H9 (cell line): Measurements from ENCODE around the gene TACC2. TPM values are rescaled to one million over a fixed set of nuclear protein-coding genes. Genes with fewer than 3 reads are reported as not detected.

ENCODE experiments used
- DNase-seq: peaks from one replicate; pipeline ENCODE4 v3.0.0-alpha.2; 2017
- H2AFZ ChIP-seq: one replicate; pipeline ENCODE4 v1.6.1; 2013; ENCODE audit warnings: mild to moderate bottlenecking, low read length, control low read depth, moderate library complexity
- H2AK5ac ChIP-seq: 2 replicates; pipeline ENCODE4 v1.6.1; 2013; ENCODE audit warnings: low read length, control low read depth, mixed read lengths; ENCODE audit not compliant: insufficient read length
- H2BK120ac ChIP-seq: one replicate; pipeline ENCODE4 v1.6.1; 2013; ENCODE audit warnings: low read depth, mild to moderate bottlenecking, low read length, control low read depth, inconsistent platforms; ENCODE audit not compliant: poor library complexity, severe bottlenecking
- H2BK12ac ChIP-seq: 2 replicates; pipeline ENCODE4 v1.6.1; 2013; ENCODE audit warnings: low read length, control low read depth, mixed read lengths, low read depth; ENCODE audit not compliant: insufficient read length
- H2BK15ac ChIP-seq: 2 replicates; pipeline ENCODE4 v1.6.1; 2013; ENCODE audit warnings: low read depth, low read length, control low read depth
- H2BK20ac ChIP-seq: one replicate; pipeline ENCODE4 v1.6.1; 2013; ENCODE audit warnings: low read depth, mild to moderate bottlenecking, low read length, control low read depth, inconsistent platforms; ENCODE audit not compliant: poor library complexity, severe bottlenecking
- H2BK5ac ChIP-seq: 2 replicates; pipeline ENCODE4 v1.6.1; 2013; ENCODE audit warnings: low read length, control low read depth, mixed read lengths; ENCODE audit not compliant: insufficient read length
- H3K14ac ChIP-seq: 2 replicates; pipeline ENCODE4 v1.6.1; 2013; ENCODE audit warnings: low read length, control low read depth; ENCODE audit not compliant: insufficient read depth
- H3K18ac ChIP-seq: 2 replicates; pipeline ENCODE4 v1.6.1; 2013; ENCODE audit warnings: low read depth, mild to moderate bottlenecking, mixed read lengths, low read length, control low read depth; ENCODE audit not compliant: insufficient read length
- H3K23ac ChIP-seq: 2 replicates; pipeline ENCODE4 v1.6.1; 2013; ENCODE audit warnings: low read length, control low read depth, mixed read lengths, low read depth; ENCODE audit not compliant: insufficient read length
- H3K23me2 ChIP-seq: 2 replicates; pipeline ENCODE4 v1.6.1; 2013; ENCODE audit warnings: low read depth, mild to moderate bottlenecking, mixed read lengths, low read length, control low read depth; ENCODE audit not compliant: insufficient read length, poor library complexity, severe bottlenecking
- H3K27ac ChIP-seq: 2 replicates; pipeline ENCODE4 v1.5.1; 2013; ENCODE audit warnings: low read length, control low read depth, mixed read lengths, low read depth; ENCODE audit not compliant: insufficient read length
- H3K27me3 ChIP-seq: 2 replicates; pipeline ENCODE4 v1.6.1; 2013; ENCODE audit warnings: low read length, control low read depth, inconsistent platforms; ENCODE audit not compliant: insufficient read depth
- H3K4ac ChIP-seq: 2 replicates; pipeline ENCODE4 v1.6.1; 2013; ENCODE audit warnings: low read depth, mild to moderate bottlenecking, control low read depth, inconsistent platforms, low read length, moderate library complexity
- H3K4me1 ChIP-seq: 2 replicates; pipeline ENCODE4 v1.6.1; 2013; ENCODE audit warnings: low read length, control low read depth, inconsistent platforms; ENCODE audit not compliant: insufficient read depth
- H3K4me2 ChIP-seq: 2 replicates; pipeline ENCODE4 v1.6.1; 2013; ENCODE audit warnings: low read length, control low read depth, mixed read lengths; ENCODE audit not compliant: insufficient read length, insufficient read depth
- H3K56ac ChIP-seq: 2 replicates; pipeline ENCODE4 v1.6.1; 2013; ENCODE audit warnings: low read depth, mild to moderate bottlenecking, mixed read lengths, low read length, control low read depth; ENCODE audit not compliant: insufficient read length
- H3K79me1 ChIP-seq: 2 replicates; pipeline ENCODE4 v1.6.1; 2013; ENCODE audit warnings: low read depth, mild to moderate bottlenecking, moderate library complexity, low read length, control low read depth, inconsistent platforms; ENCODE audit not compliant: insufficient read depth, poor library complexity, severe bottlenecking
- H3K79me2 ChIP-seq: 2 replicates; pipeline ENCODE4 v1.6.1; 2013; ENCODE audit warnings: low read length, control low read depth, inconsistent platforms; ENCODE audit not compliant: insufficient read depth
- H3K9ac ChIP-seq: 2 replicates; pipeline ENCODE4 v1.6.1; 2013; ENCODE audit warnings: low read length, control low read depth, mixed read lengths; ENCODE audit not compliant: insufficient read length; ENCODE audit errors: extremely low read depth
- H3K9me3 ChIP-seq: one replicate; pipeline ENCODE4 v1.6.1; 2013; ENCODE audit warnings: low read depth, low read length, inconsistent platforms; ENCODE audit not compliant: control insufficient read depth
- H3T11ph ChIP-seq: one replicate; pipeline ENCODE4 v1.6.1; 2013; ENCODE audit warnings: mild to moderate bottlenecking, low read length, control low read depth, inconsistent platforms
- H4K20me1 ChIP-seq: one replicate; pipeline ENCODE4 v1.6.1; 2013; ENCODE audit not compliant: control insufficient read depth, insufficient read length, insufficient read depth
- H4K5ac ChIP-seq: 2 replicates; pipeline ENCODE4 v1.6.1; 2013; ENCODE audit warnings: low read depth, mild to moderate bottlenecking, mixed read lengths, low read length, control low read depth; ENCODE audit not compliant: insufficient read length
- H4K8ac ChIP-seq: replicated peaks from 2 replicates; pipeline ENCODE4 v1.6.1; 2013; ENCODE audit warnings: low read length, control low read depth, mixed read lengths, low read depth; ENCODE audit not compliant: insufficient read length
- H4K91ac ChIP-seq: 2 replicates; pipeline ENCODE4 v1.6.1; 2013; ENCODE audit warnings: low read depth, mild to moderate bottlenecking, moderate library complexity, mixed read lengths, low read length, control low read depth; ENCODE audit not compliant: insufficient read length
- H3K27ac Mint-ChIP-seq, 3 experiments: 2 replicates in 2 of 3; 3 replicates in 1 of 3; pipeline ENCODE4 v1.8.0; 2020 to 2021; ENCODE audit warnings: mixed read lengths in 3 of 3, mild to moderate bottlenecking in 1 of 3, moderate library complexity in 1 of 3
- H3K27me3 Mint-ChIP-seq: 2 replicates; pipeline ENCODE4 v1.8.0; 2021; ENCODE audit warnings: low read depth, mild to moderate bottlenecking, moderate library complexity, mixed read lengths
- H3K36me3 Mint-ChIP-seq, 3 experiments: 2 replicates in 2 of 3; 3 replicates in 1 of 3; pipeline ENCODE4 v1.8.0; 2020 to 2021; ENCODE audit warnings: low read depth in 3 of 3, mixed read lengths in 3 of 3; ENCODE audit not compliant: insufficient read depth in 1 of 3
- H3K4me1 Mint-ChIP-seq, 2 experiments: 2 replicates each; pipeline ENCODE4 v1.8.0; 2020; ENCODE audit warnings: mixed read lengths in 2 of 2
- H3K4me3 Mint-ChIP-seq, 2 experiments: 2 replicates in 1 of 2; 3 replicates in 1 of 2; pipeline ENCODE4 v1.8.0; 2020 to 2021; ENCODE audit warnings: mild to moderate bottlenecking in 2 of 2, mixed read lengths in 2 of 2, moderate library complexity in 1 of 2
- H3K9me3 Mint-ChIP-seq, 2 experiments: 2 replicates in 1 of 2; 3 replicates in 1 of 2; pipeline ENCODE4 v1.8.0; 2020; ENCODE audit warnings: mild to moderate bottlenecking in 2 of 2, mixed read lengths in 2 of 2, moderate library complexity in 1 of 2
- WGBS: extraction: QIAGEN DNeasy Blood & Tissue Kit; methylation state at CpG from one replicate; pipeline ENCODE4 v1.1.7; 2013; ENCODE audit warnings: missing lambda C conversion rate, low lambda C conversion rate, mixed read lengths; ENCODE audit not compliant: insufficient read length; ENCODE audit errors: extremely low coverage; 5-methylcytosine and 5-hydroxymethylcytosine counted together
- total RNA-seq: library from RNA; stranded (reverse); gene quantifications from 2 replicates; pipeline ENCODE4 v1.2.1, GENCODE V29; 2021
- TF ChIP-seq, protein P1 (sequence below): fragments of 200-600 bp; sonication (generic); conservative IDR thresholded peaks from 3 replicates; pipeline ENCODE4 v1.8.0; 2021; ENCODE audit warnings: antibody characterized with exemption, mild to moderate bottlenecking

TACC2 gene
- total RNA-seq, 1 experiment from 2014 or later, result 58.1 TPM

DNA sequence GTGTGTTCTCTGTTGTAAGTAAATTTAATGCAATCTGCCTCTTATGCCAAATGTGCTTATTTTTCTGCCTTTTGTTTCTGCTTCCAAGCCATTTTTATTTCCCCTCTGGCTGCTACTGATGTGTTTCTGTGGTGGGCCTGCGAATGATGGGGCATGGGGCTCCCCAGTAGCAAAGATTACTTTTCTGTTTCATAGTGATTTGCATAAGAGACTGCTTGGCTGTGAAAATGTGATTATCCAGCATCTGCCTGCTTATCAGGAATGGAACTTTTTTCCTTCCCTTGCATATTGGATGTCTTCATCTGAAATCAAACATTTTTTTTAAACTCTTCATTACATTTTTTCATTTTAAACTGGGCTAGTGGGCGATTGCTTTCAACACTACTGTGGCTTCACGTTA is 224.4 kb downstream of the TACC2 start:
- Mint-ChIP-seq H3K4me1 (no peaks in the 10 kb centered on the region), H3K36me3 (peaks cover 36 to 62% (median 42%) of the 10 kb centered on the region in 3 experiments), H3K27me3 (no peaks in the 10 kb centered on the region), H3K27ac (0 out of 7 replicates have a peak overlapping the region, but pooled peaks of 2 of the 3 experiments have one; percentile 0 to 1), H3K4me3 (no peak overlapping the region), H3K9me3 (no peaks in the 10 kb centered on the region)
- no peak overlapping the region for H3T11ph ChIP-seq
- no peak overlapping the region for H3K18ac ChIP-seq
- no peaks in the 10 kb centered on the region for H3K9me3 ChIP-seq
- H2AFZ ChIP-seq, result no peak overlapping the region
- H3K14ac ChIP-seq, result no peak overlapping the region
- H3K56ac ChIP-seq, result no peak overlapping the region
- no peak overlapping the region for H4K91ac ChIP-seq
- H4K5ac ChIP-seq, result no peak overlapping the region
- no CpG with 5 or more reads among the region's 3 CpGs for WGBS
- DNase-seq, result no peak
- H3K79me1 ChIP-seq, result peaks cover 4% of the 10 kb centered on the region
- no peaks in the 10 kb centered on the region for H3K79me2 ChIP-seq
- TF ChIP-seq, protein P1, sequence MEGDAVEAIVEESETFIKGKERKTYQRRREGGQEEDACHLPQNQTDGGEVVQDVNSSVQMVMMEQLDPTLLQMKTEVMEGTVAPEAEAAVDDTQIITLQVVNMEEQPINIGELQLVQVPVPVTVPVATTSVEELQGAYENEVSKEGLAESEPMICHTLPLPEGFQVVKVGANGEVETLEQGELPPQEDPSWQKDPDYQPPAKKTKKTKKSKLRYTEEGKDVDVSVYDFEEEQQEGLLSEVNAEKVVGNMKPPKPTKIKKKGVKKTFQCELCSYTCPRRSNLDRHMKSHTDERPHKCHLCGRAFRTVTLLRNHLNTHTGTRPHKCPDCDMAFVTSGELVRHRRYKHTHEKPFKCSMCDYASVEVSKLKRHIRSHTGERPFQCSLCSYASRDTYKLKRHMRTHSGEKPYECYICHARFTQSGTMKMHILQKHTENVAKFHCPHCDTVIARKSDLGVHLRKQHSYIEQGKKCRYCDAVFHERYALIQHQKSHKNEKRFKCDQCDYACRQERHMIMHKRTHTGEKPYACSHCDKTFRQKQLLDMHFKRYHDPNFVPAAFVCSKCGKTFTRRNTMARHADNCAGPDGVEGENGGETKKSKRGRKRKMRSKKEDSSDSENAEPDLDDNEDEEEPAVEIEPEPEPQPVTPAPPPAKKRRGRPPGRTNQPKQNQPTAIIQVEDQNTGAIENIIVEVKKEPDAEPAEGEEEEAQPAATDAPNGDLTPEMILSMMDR, result no peak
- no peak overlapping the region for H3K4ac ChIP-seq
- H3K27me3 ChIP-seq, result no peaks in the 10 kb centered on the region
- H3K27ac ChIP-seq, result no peak overlapping the region
- H3K9ac ChIP-seq, result no peak overlapping the region
- H3K23me2 ChIP-seq, result peaks cover 3% of the 10 kb centered on the region
- no peak overlapping the region for H2BK12ac ChIP-seq
- H3K4me2 ChIP-seq, result no peak overlapping the region
- H3K23ac ChIP-seq, result no peak overlapping the region
- no peak overlapping the region for H2BK120ac ChIP-seq
- no peak overlapping the region for H2BK5ac ChIP-seq
- H4K8ac ChIP-seq, result no peak overlapping the region
- H2BK15ac ChIP-seq, result no peak overlapping the region
- no peak overlapping the region for H2BK20ac ChIP-seq
- no peaks in the 10 kb centered on the region for H4K20me1 ChIP-seq
- H3K4me1 ChIP-seq, result no peaks in the 10 kb centered on the region
- no peak overlapping the region for H2AK5ac ChIP-seq
